CD4-positive, alpha-beta T cell treated with Interferon alpha-2 for 1 hour (primary cell): ENCODE data around the gene XAB2.

Experiments
- DNase-seq, 2 donors: peaks; one replicate each; pipeline ENCODE4 v3.0.0-alpha.2; 2020 to 2022

Gene XAB2

DNA sequence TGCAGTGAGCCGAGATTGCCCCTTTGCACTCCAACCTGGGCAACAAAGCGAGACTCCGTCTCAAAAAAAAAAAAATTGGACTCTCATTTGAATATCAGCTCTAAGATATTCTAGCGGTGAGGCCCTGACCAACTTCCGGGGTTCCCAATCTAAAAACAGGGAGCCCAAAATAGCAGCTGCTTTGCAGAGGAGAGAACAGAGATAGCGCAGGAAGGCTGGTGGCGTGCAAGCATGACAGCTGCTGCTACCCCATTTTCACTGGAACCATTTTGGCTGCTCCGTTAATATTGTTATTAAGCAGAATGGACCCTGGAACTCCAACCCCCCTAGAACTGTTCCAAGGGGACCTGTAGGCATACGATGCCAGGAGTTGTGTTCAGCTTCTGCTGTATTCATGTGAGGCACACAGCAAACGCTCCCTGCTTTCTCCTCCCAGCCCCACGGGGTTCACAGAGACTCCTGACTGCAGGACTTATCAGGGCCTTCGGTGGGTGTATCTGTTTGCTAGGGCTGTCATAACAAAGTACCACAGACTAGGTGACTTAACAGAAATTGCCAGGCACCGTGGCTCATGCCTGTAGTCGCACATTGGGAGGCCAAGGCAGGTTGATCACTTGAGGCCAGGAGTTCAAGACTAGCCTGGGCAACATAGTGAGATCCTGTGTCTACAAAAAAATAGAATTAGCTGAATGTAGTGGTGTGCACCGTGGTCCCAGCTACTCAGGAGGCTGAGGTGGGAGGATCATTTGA lies 19.1 kb upstream of the XAB2 start:
- no peak for DNase-seq

- DNase-seq, result no peak
Measured at GRCh38 chr19:7647156-7647555, 17.8 kb upstream of the XAB2 start.

GRCh38 chr19:7646426-7646700 lies 17.0 kb upstream of the XAB2 start:
- DNase-seq, result no peak

DNA sequence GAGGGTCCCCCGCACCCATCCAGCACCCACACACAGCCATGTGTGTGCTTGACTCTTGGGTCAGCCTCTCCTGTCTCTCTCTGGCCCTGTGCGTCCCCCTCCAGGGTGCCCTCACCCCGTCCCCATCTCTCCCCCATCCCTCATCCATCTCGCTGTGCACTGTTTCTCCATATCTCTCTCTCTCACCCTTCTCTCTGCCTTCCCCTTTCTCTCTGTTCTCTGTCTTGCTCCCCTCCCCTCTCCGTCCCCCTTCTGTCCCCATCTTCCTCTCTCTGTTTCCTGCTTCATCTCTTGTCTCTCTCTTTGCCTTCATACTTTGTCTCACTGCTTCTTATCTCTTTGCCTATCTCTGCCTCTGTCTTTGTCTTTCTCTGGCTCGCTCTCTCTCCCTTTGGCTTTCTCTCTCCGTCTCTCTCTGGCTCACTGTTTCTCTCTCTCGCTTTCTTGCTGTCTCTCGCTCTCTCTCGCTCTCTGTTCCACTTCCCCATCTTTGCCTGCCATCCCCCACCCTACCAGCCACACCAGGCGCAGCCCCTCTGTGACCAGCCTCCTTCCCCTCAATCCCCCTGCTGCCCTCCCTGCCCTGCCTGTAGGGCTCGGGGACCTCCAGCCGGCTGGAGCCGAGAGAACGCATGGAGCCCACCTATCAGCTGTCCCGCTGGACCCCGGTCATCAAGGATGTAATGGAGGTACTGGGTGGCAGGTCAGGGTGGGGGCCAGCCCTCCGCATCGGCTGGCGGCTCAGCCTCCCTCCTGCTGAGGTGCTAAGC lies 16.5 kb upstream of the XAB2 start:
- DNase-seq, result no peak

- DNase-seq, result no peak
Measured at GRCh38 chr19:7645163-7645562, 15.8 kb upstream of the XAB2 start.

DNA sequence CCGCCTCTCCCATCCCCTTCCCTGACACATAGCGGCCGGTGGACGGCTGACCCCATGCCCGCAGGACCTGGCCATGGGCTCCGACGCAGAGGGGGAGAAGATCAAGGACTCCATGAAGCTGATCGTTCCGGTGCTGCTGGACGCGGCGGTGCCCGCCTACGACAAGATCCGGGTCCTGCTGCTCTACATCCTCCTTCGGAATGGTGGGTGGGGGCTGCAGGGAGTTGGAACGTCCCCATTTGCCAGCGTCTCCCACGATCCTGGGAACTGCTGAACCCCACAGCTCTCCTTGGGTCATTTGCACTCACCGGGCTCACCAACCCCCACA lies 15.2 kb upstream of the XAB2 start:
- no peak for DNase-seq

DNA sequence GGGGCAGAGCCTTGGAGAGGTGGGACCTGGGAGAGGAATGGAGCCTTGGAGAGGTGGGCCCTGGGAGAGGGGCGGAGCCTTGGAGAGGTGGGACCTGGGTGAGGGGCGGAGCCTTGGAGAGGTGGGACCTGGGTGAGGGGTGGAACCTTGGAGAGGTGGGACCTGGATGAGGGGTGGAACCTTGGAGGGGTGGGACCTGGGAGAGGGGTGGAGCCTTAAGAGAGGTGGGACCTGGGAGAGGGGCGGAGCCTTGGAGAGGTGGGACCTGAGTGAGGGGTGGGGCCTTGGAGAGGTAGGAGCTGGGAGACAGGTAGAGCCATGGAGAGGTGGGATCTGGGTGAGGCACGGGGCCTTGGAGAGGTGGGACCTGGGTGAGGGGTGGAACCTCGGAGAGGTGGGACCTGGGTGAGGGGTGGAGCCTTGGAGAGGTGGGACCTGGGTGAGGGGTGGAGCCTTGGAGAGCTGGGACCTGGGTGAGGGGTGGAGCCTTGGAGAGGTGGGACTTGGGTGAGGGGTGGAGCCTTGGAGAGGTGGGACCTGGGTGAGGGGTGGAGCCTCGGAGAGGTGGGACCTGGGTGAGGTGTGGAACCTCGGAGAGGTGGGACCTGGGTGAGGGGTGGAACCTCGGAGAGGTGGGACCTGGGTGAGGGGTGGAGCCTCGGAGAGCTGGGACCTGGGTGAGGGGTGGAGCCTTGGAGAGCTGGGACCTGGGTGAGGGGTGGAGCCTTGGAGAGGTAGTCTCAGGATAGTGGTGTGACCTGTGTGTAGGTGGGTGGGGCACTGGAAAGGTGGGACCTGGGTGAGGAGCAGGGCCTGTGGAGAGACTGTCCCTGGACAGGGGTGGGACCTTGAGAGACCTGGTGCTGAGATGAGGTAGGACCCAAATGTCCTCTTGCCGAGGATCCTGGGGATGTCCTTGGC lies 14.5 kb upstream of the XAB2 start:
- peak; percentile 25 to 42 for DNase-seq

DNA sequence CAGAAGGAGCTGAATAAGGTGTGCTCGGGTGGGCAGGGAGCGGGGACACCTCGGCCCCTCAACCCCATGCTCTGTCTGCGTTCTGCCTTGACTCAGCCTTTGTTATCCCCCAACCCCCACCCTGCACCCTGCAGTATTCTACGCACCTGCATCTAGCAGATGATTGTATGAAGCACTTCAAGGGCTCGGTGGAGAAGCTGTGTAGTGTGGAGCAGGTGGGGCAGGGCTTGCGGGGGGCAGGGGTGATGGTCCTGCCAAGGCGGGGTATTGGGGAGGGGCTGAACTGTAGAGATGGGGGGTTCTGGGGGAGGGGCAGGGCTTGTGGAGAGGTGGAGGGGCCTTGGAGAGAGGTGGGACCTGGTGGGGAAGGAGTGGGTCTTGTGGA lies 13.7 kb upstream of the XAB2 start:
- no peak for DNase-seq

- no peak for DNase-seq
Measured at GRCh38 chr19:7642295-7643030, 13.1 kb upstream of the XAB2 start.

GRCh38 chr19:7641290-7642276 lies 12.2 kb upstream of the XAB2 start:
- DNase-seq, result no peak

DNA sequence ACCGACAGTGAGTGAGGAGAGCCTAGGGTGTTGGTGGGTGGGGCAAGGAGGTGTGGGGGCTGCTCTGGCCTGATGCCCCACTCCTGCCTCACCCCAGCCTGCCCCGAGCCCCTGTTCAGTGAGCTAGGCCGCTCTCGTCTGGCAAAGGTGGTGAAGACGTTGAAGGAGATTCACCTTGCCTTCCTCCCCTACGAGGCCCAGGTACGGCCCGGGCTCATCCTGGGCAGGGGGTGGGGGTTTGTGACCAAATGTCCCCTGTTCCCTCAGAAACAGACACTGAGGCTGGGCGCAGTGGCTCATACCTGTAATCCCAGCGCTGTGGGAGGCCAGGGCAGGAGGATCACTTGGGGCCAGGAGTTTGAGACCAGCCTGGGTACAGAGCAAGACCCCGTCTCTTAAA lies 11.5 kb upstream of the XAB2 start:
- no peak for DNase-seq

DNA sequence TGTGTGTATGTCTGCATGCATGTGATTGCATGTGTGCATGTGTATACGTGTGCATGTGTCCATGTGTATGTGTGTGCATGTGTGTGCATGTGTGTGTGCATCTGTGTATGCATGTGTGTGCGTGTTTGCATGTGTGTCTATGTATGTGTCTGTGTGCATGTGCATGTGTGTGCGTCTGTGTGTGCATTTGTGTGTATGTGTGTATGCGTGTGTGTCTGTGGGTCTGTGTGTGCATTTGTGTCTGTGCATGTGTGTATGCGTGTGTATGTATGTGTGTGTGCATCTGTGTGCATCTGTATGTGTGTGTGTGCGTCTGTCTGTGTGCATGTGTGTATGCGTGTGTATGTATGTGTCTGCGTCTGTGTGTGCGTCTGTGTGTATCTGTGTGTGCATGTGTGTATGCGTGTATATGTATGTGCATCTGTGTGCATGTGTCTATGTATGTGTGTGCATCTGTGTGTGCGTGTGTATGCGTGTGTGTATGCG lies 10.6 kb upstream of the XAB2 start:
- DNase-seq, result no peak

GRCh38 chr19:7638802-7639465 lies 9.6 kb upstream of the XAB2 start:
- no peak for DNase-seq

- DNase-seq, result peak; percentile 37 to 51
Measured at GRCh38 chr19:7637374-7638256, 8.3 kb upstream of the XAB2 start.

GRCh38 chr19:7636691-7637373 lies 7.5 kb upstream of the XAB2 start, which contains the start of gene STXBP2:
TSS of gene STXBP2 (plus strand) at chr19:7637110. CDS start at chr19:7637150, 40 bp downstream.
- peak; percentile 92 to 96 for DNase-seq

DNA sequence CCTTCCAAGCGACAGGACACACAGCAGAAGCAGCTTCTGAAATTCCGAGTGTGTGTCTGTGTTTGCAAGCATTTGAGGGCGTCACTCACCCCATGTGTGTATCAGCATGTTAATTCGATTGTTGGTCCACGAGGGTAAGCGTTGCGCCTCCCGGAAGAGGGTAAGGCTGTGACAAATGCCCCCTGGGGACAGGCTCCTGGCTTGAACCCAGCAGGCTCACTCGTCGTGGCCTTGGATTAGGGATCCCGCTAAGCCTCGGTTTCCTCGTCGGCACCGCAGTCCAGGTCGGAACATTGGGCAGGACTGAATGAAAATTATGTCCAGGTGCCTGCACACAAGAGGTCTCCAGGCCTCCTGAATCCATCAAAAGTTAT lies 7.0 kb upstream of the XAB2 start:
- DNase-seq, result no peak

GRCh38 chr19:7635670-7636069 lies 6.3 kb upstream of the XAB2 start:
- DNase-seq, result no peak

GRCh38 chr19:7633698-7634097 lies 4.4 kb upstream of the XAB2 start, which contains the start of gene PCP2:
TSS of gene PCP2 (minus strand) at chr19:7633719. CDS start at chr19:7633457, 262 bp downstream.
- no peak for DNase-seq
